HEK293 (cell line): ENCODE results near the gene NFKBIZ.

ENCODE experiments used
- ZFHX2 ChIP-seq: fragments of 450-650 bp; formaldehyde crosslinking; conservative IDR thresholded peaks from 2 replicates; pipeline ENCODE4 v1.5.1; 2016; ENCODE audit warnings: missing biosample characterization, missing genetic modification characterization
- ZNF48 ChIP-seq: fragments of 450-650 bp; formaldehyde crosslinking; IDR thresholded peaks from 2 replicates; pipeline ENCODE4 v1.5.1; 2016; ENCODE audit warnings: missing biosample characterization, missing genetic modification characterization
- TF ChIP-seq, protein P1 (sequence below): fragments of 450-650 bp; formaldehyde crosslinking; IDR thresholded peaks from 2 replicates; pipeline ENCODE4 v1.5.1; 2016; ENCODE audit warnings: missing biosample characterization, missing genetic modification characterization, low read depth

DNA sequence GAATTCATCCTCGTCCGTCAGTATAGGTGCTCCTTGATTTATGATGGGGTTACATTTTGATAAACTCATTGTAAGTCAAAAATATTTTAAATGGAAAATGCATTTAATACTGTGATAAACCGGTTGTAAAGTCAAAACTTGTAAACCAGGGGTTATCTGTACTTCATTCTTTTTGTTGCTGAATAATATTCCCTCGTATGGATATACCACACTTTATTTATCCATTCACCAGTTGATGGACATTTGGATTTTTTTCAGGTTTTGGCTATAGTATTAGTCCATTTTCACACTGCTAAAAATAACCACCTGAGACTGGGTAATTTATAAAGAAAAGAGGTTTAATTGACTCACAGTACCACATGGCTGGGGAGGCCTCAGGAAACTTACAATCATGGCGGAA is 47.7 kb downstream of the NFKBIZ start:
- TF ChIP-seq ZNF48 (no peak), ZFHX2 (tag by site-specific recombination) (no peak)
- TF ChIP-seq, protein P1, sequence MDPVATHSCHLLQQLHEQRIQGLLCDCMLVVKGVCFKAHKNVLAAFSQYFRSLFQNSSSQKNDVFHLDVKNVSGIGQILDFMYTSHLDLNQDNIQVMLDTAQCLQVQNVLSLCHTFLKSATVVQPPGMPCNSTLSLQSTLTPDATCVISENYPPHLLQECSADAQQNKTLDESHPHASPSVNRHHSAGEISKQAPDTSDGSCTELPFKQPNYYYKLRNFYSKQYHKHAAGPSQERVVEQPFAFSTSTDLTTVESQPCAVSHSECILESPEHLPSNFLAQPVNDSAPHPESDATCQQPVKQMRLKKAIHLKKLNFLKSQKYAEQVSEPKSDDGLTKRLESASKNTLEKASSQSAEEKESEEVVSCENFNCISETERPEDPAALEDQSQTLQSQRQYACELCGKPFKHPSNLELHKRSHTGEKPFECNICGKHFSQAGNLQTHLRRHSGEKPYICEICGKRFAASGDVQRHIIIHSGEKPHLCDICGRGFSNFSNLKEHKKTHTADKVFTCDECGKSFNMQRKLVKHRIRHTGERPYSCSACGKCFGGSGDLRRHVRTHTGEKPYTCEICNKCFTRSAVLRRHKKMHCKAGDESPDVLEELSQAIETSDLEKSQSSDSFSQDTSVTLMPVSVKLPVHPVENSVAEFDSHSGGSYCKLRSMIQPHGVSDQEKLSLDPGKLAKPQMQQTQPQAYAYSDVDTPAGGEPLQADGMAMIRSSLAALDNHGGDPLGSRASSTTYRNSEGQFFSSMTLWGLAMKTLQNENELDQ (tag by site-specific recombination) = no peak
